ENCODE results near the gene PTPN2.
"Not testable (repeated sequence)": the region's sequence is repeated elsewhere in the genome, so short reads cannot be mapped to it uniquely, and the experiment has no call there.

PTPN2 gene

DNA sequence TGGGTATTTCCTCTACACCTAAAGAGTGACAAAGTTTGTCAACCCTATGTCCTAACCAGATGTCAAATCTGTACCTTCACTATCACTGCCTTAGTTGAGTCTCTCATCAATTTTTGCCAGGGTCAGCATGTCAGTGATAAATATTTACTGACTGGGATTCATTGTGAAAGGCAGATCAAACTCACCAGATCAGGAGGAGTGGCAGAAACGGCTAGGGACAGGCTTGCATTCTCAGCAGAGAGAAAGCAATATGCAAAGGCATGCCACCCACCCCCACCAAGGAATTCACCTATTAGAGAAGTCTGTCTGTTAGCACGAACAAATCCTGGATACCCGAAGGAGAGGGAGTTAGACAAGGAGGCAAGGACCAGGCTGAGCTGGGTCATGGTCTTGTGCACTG is 62.6 kb downstream of the PTPN2 start:
- no peak for DNase-seq

DNA sequence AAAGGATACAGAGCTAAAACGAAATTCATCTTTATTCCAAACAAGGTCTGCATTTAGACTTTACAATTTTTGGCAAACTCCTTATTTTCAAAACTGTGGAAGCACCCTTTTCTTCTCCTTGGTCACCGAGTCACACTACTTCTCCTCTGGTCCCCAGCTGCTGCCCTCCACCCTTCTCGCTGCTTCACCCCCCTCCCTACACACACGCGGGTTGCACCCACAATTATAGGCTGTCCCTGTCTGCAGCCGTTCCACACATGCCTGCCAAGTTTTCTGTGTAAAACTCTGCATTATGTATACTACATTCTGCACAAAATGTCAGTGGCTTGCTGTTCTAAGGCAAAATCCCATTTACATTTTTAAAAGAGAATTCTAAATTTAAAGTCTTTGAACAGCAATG is 63.5 kb downstream of the PTPN2 start:
- no peak for DNase-seq

DNA sequence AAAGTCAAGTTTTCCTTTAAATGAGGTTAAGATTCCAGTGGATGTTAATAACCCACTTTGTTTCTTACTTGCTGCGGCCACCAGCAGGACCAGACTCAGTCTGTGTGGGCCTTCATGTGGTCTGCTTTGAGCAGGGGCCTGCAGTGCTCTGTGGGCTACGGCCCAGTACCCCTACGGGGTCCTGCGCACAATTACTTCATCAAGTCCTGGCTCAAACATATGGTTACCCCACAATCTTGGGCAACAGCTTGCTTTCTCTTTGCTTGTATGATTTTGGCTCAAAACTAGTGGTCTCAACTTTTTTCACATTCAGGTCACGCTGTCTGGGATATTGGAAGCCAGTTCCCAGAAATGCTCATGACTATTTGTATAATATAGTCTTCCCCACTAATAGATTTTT is 64.2 kb downstream of the PTPN2 start:
- DNase-seq, result no peak

DNA sequence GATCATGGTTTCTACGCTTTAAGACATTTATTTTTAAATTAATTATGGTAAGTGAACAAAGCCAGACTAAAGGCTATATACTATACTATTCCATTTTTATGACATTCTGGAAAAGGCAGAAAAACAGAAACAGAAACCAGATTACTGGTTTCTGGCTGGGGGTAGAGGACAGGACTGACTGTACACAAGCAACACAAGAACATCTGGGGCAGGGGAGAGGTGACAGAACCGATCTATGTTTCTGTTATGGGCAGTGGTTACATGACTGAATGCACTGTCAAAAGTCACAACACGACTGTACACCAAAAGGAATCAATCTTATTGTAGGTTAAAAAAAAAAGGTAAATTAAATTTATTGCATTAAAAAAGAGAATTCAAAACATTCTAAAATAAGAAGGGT is 64.7 kb downstream of the PTPN2 start:
- no peak for DNase-seq

DNA sequence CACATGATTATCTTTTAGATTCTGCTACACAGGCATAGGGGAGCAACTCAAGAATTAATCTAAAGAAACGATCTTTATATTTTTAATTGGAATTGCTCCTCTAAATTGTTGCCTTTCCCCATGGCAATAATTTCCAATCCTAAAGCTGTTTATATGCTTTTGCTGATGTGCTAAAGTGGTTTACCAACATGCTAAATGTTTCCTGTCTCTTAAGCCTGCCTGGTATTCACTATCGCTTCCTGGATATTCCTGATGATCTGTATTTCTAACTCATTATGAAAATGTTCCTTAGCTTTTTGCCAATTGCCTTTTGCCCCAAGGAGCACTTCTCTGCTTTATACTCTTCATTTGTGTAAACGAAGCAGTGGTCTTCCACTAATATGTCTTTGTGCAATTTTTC is 65.8 kb downstream of the PTPN2 start:
- no peak for DNase-seq

DNA sequence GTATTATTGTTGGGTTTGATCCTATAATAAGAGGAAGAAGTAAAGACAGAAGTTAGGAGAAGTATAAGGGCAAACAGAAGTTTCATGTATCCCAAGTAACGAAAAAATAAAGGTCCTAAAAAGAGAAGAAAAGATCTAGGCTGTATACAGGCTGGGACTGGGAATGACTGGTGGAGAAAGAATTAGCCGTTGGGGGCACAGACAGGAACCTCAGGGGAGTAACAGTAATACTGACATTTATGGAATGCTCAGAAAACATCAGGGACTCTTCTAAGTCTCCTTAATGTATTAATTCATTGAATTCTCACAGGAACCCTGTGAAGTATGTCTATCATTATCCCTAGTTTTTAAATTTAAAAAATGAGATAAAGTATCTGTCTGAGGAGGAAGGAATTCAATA is 67.6 kb downstream of the PTPN2 start:
- no peak for DNase-seq

DNA sequence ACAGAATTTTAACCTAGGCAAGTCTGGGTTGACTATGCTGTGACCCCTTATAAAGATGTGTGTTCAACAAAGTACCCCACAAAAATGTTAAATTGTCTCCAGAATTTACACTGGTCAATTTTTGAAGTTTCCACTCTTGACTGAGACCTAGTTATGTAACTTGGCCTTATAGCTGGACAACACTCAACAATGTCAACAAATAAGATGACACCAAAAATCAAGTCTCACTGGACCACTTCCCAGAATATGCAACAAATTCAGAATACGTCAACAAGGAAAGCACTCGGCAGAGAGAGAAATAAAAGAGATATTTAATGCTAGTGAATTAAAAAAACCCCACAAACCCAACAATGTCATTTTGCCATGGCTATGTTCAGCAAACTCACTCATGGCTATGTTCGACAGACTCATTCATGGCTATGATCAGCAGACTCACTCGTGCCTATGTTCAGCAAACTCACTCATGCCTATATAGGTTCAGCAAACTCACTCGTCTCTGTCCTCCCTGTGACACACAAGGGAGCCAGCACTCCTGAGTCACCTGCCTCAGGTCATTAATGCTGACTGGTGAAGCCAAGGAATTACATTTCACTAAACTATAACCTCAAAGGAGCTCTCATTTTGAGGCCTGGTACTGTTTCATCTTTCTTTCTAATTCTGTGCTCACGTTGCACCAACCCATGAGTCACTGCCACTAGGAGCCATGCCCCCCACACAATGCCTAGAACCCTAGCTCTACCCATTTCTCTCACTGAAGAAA is 72.7 kb downstream of the PTPN2 start:
- no peak for DNase-seq

DNA sequence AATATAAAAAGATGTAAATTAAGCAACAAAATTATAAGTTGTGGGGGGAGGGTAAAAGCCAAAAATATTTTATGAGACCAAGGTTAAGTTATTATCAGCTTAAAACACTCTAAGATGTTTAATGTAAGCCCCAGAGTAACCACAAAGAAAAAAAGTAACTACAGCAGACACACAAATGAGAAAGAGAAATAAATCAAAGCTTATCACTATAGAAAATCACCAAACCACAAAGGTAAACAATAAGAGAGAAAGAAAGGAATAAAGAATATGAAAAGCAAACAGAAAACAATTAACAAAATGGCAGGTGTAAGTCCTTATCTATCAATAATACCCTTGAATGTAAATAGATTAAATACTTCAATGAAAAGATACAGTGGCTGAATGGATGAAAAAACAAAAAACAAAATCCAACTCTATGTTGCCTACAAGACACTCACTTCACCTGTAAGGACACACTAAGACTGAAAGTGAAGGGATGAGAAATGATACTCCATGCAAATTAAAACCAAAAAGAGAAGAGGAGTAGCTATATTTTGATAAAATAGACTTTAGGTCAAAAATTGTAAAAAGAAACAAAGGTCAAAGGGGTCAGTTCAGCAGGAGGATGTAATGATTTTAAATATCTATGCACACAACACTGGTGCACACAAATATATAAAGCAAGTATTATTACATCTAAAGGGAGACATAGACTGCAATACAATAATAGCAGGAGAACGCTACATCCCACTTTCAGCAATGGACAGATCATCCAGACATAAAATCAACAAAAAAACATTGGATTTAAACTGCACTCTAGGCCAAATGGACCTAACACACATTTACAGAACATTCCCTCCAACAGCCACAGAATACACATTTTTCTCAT is 80.7 kb downstream of the PTPN2 start:
- DNase-seq, result no peak

DNA sequence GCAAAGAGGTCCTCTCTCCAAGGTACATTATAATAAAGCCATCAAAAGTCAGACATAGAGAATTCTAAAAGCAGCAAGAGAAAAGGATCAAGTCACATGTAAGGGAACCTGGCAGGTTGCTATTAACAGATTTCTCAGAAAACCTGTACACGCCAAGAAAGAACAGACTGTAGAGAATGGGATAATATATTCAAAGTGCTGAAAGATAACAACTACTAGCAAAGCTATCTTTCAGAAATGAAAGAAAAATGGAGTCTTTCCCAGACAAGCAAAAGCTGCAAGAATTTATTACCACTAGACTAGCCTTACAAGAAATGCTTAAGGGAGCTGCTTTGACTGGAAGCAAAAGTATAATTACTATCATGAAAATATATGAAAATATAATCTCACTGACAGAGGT is 81.5 kb downstream of the PTPN2 start:
- DNase-seq, result no peak

DNA sequence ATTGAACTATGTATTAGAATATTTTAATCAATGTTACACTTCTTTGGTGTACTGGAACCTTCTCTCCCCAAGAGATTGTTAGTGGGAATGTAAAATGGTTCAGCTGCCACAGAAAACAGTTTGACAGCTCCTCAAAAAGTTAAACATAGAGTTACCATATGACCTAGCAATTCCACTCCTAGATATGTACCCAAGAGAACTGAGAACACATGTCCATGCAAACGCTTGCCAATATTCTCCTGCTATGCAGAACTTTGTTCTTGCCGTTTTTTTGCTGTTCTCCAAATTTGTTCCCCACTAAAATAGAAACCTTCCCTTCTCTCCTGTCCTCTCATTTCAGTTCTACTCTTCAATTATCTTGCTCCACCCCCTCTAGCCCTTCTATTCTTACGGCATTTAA is 87.6 kb downstream of the PTPN2 start:
- DNase-seq, result no peak

DNA sequence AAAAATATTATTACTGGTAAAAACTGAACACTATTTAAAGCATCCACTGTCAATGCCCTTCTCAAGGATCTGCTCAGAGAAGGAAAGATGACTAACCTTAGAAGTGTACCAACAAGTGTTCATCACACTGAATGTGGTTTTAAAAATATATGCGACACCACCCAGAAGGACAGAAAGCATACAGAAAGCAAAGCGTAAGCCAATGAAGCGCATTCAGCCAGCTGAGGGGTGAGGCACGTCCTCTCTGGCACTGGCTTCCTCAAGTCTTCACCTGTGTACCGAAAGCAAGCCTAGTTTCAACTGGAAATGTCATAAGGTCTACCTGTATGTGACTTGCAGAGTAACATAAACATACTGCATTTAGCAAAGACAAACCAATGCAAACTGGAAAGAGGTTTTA is 92.4 kb downstream of the PTPN2 start:
- DNase-seq, result no peak

DNA sequence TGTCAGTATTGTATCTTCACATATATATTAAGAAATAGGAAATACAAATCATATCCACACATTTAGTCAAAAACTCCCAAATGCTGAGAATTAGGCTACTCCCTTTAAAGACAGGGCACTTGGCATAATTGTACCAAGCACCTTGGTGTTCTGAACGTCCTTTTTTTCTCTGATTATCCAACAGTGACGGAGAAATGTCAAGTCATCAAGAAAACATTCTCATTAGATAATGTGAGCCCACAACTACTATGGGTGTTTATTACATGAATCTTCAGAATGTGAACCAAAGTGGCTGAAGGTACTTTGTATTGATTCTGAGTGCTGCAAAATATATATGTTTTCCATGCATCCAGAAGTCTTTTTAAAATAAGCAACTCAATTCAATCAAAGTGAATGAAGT is 97.4 kb downstream of the PTPN2 start:
- DNase-seq, result no peak

DNA sequence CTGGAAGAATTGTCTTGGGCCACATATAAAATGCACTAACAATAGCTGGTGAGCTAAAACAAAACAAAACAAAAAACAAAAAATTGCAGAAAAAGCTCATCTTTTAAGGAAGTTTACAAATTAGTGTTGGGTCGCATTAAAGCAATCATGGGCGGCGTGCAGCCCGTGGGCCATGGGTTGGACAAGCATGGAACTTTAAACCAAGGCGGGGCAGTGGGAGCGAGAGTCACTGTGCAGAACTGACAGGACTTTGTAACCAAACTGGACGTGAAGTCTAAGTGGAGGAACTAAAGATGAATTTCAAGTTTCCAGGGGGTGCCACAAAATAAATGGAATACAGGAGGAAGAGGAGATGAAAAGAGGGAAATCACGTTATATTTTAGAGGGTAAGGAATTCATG is 100.5 kb downstream of the PTPN2 start:
- no peak for DNase-seq

DNA sequence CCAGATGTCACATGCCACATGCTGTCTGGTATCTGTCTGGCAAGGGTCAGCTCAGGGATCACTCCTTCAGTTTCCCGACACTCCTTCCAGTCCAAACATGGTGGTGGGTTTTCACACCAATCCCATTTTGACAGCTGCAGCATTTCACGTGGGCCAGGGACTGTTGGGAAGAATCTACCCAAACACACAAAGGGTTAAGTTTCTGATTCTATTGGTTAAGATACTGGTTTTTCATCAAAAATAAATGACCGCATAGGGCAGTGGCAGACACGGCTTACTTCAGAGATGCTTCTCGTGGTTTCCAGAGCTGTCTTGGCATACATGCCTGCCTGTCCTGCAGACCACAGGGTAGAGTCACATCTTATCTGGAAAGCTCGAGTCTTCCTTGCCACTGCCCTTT is 101.5 kb downstream of the PTPN2 start:
- no peak for DNase-seq

DNA sequence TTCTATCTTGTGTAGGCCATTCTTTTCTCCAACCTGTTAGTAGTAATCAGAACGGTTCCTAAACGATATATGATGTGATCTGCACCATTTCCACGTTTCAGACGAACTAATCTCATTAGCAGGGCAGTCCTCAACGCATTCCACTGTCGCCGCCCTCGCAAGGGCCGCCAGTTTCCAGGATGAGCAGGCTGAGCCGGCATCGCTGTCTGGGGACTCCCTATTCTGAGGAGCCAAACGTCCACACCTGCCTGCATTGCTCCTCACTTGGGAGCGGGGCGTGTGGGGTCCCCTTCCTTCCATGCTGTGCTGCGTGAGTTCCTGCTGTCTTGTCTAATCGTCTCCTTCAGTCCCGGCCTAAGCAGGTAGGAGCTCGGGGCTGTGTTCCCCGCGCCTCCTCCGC is 104.6 kb downstream of the PTPN2 start:
- DNase-seq, result no peak

DNA sequence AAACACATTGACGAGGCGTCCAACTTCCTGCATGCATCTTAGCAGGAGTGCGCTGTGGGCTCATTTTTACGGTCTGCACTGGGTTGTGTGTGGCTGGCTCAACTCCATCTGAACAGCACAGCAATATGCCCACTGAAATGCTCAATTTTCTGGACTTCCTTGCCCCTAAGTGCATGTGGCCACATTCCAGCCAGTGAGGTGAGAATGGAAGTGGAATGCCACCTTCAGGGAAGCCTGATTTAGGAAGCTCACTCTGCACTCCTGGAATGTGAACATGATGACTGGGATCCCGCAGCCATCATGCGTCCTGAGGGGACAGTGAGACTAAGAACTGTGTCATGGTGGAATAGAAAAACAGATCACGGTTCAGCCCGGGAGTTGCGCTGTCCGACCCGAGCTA is 105.0 kb downstream of the PTPN2 start:
- DNase-seq, result no peak

DNA sequence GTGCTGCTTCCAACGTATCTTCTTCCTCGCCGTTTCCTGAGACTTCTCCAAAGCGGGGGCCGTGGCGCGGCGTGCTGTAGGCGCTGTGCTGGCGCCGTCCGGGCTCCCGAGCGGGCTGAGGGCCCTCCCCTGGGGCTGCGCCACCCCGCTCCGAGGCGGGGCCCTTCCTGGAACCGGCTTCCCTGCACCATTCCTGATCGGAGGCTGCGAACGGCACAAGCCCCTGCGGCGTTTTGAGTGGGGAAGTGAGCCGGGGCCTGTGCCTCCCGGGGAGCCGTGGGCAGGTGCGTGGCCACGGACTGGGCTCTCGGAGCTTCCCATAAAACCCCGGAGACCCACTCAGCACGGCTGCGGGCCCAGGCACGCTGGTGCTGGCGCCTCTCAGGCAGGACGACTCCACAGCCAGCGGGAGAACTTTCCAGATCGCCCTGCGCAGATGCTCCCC is 106.5 kb downstream of the PTPN2 start:
- no peak for DNase-seq

DNA sequence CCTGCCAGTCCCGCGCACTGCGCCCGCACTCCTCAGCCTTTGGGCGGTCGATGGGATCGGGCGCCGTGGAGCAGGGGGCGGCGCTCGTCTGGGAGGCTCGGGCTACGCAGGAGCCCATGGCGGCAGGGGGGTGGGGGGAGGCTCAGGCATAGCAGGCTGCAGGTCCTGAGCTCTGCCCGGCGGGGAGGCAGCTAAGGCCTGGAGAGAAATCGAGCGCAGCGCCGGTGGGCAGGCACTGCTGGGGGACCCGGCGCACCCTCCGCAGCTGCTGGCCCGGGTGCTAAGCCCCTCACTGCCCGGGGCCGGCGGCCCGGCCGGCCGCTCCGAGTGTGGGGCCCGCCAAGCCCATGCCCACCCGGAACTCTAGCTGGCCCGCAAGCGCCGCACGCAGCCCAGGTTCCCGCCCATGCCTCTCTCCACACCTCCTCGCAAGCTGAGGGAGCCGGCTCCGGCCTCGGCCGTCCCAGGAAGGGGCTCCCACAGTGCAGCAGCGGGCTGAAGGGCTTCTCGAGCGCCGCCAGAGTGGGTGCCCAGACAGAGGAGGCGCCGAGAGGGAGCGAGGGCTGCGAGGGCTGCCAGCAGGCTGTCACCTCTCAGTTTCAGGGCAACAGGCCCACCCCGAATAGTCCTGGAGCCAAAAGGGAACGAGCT is 107.1 kb downstream of the PTPN2 start:
- no peak for DNase-seq

DNA sequence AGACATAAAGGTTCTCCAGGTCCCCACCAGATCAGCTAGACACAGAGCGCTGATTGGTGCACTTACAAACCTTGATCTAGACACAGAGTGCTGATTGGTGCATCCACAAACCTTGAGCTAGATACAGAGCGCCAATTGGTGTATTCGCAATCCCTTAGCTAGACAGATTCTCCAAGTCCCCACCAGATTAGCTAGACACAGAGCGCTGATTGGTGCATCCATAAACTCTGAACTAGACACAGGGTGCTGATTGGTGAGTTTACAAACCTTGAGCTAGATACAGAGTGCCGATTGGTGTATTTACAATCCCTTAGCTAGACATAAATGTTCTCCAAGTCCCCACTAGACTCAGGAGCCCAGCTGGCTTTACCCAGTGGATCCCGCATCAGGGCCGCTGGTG is 107.6 kb downstream of the PTPN2 start:
- DNase-seq, result not testable (repeated sequence)

DNA sequence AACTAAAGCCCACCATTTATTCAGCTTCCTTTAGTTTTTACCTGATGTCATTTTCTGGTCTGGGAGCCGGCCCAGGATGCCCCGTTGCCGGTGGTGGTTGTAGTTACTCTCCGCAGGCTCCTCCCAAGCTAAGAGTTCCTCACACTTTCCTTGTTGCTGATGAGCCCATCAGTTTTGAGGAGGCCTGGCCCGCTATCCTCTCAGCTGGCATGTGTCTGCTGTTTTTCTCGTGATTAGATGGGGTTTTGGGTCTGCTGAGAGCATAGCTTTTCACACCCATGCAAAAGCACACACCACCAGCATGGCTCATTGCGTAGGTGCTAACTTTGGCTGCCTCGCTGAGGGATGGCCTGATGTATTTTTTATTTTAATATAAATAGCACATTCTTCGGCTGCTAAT is 109.1 kb downstream of the PTPN2 start:
- no peak for DNase-seq

DNA sequence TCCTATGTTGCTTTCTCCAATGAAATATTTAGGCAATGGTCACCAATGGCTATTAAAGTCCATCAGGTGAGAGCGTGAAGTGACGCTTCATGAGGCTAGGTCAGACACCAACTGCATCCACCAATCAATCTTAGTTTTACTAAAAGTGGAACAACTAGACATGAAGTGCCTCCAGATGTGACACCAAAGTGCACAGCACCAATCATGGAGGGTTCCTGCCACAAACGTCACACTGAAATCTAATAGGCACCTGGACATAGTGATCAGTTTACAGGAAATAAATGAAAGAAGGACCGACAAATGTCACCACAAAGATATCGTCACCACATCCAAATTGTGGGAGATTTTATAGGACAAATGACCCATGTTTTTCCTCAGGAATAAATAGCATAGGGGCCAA is 110.7 kb downstream of the PTPN2 start:
- no peak for DNase-seq

DNA sequence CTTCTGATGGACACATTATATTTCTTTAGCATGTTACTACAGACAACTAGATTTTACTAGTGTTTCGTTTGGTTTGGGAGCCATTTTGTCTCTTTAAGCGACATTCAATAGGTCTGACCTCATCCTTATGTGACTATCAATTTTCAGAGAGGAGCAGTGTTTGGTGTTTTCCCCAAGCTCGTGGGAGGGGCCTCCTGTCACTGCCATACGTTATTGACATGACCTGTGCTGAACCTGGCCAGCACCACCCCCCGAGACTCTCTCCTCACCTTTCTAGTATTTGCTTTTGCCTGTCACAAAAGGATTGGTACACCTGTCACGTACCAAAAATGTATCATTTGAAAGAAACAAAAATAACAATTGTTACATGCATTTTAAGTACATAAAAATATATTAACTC is 111.9 kb downstream of the PTPN2 start:
- DNase-seq, result no peak

DNA sequence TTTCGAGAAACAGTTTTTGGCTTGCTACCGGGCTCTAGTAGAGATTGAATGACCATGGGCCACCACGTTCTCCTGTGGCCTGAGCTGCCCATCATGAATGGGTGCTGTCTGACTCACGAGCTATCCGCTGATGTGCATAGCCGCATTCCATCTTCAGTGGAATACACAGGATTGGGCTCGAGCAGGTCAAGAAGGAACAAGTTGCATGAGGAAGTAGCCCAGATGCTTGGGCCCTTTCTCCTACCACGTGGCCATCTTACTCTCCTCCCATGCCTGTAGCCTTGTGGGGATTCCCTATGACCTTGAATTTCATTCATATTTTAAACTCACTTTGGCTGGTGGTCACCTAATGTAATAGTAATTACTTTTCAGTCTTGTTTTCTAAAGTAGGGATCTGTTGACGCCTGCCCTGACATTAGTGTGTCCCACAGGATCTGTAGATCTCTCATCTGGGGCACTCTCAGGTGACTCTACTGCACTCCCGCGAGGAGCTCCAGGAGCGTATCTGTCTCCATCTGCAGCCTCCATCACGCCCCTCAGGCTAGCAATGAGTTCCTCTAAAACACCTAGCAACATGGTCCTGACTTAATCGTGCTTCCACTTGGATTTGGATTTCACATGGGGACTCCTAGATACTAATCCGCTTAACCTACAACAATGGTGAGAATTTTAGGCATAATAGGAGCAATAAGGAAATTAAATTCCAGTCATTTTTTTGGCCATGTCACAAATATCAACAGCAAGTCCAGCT is 113.4 kb downstream of the PTPN2 start:
- DNase-seq, result no peak

Data from NCI-H526 (cell line).